HG03139 (cell line): ENCODE measurements around the gene SIAH1.
"Not testable (repeated sequence)": the region's sequence is repeated elsewhere in the genome, so short reads cannot be mapped to it uniquely, and the experiment has no call there.

Source experiments
- ATAC-seq: cut with Tn5 transposase; IDR thresholded peaks from one replicate; pipeline ENCODE4 v1.9.1; 2021; ENCODE audit not compliant: unreplicated experiment

Gene SIAH1

DNA sequence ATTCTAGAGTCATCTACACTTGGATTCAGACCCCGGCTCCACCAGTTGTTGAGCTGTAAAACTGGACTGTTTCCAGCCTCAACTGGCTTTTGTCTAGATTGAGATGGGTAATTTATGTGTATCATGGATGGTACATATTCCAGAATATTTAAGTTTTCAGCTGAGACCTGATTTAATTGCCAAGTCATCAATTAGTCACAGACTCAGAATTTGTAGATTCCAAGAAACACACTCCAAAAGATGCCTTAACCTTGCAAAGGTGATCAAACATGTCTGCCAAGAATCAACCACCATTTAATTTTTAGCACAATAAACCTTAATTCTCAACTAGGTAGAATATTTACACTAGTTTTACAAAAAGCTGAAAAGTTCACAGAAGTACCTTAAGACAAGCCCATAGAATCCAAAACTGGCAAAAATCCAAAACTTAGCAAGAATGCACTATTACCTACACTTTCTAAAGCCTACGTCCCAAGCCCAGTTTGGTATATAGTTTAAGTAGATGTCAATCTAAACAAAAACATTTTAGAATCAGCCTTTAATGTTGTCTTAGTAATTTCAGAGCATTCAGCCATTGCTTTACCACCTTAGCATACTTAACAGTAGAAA, 17.7 kb downstream of the SIAH1 start:
- no peak for ATAC-seq

DNA sequence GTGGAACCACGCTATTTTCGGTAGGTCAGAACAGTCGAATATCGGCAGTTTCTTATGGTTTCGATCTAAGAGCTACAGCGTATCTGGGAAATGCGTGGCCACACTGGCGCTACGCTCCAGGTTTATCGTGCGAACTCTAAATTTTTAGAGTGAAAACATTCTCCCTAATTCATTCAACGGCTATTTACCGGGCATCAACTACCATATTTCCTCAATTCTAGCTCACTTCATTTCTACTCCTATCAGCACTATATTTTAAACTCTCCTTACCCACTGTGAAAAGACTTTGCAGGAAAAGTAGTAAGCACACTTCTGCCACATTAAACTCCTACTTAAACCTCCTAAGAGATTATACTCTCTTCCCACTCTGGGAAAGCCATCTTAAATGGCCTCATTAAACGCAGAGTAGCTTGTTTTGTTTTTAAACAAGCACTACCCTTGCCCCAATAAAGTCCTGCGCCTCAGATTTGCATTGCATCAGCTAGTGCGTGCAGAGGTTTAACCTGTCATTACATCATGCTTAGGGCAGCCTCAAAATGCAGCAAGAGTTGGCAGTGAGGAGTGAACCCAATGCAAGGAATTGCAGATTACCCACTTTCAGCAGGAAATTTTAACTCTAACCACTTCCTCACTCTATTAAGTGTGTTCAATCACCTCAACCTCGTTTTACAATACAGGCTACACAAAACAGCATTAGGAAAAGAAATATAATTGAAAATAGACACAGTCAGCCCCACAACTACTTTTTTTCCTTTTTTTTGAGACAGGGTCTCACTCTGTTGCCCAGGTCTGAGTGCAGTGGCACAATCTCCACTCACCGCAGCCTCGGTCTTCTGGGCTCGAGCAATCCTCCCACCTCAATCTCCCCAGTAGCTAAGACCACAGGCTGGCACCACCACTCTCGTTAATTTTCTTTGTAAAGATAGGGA, 18.8 kb downstream of the SIAH1 start:
- peak; percentile 51 for ATAC-seq

DNA sequence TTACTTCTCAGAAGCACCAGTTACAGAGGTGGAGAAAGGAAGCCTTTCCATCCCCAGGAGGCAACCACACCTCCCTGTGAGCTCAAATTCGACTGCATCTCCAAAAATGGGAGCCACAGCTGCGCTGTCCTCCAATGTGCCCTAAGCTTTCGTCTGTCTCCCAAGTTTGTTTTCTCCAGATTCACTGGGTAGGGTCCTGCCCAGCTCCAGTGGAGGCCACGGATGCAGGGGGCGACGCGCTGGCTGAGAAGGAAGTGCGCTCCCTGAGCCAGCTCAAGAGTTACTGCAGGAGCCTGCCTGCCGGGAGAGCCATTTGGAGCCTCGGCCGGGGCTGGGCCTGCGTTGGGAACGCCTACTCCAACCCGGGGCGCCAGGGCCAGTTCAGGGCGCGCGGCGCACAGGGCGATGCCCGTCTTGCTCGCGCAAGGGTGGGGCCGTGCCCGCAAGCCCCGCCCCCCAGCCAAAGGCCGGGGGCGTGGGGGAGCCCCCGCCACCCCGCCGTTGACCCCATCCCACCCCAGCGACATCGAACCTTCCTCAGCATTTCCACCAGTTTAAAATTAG, 19.5 kb downstream of the SIAH1 start:
- ATAC-seq = peak; percentile 91

DNA sequence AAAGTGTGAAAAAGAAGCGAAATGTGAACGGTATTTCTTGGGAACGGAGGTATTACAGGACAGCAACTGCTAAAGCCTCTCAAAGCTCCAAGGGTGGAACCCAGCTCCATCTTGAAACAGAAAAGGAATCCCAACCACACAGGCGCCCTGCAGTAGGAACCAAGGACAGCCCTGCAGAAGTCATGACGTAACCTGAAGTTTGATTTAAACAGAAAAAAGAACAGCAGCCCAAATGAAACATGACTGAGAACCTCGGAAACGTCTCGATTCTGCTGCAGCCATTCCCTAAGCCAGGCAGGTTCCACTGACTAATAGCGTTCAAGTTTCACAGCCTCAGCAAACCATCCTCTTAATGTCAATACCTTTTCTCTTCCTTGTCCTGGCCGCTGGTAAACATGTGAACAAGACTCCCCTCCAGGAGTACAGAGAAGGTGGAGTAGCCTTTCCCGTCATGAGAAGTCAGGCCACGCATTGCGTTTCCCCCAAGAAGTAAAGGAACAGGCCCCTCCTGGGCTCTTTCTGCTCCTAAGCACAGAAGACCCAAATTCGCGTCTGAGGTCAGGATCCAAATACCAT, 20.1 kb downstream of the SIAH1 start:
- no peak for ATAC-seq

DNA sequence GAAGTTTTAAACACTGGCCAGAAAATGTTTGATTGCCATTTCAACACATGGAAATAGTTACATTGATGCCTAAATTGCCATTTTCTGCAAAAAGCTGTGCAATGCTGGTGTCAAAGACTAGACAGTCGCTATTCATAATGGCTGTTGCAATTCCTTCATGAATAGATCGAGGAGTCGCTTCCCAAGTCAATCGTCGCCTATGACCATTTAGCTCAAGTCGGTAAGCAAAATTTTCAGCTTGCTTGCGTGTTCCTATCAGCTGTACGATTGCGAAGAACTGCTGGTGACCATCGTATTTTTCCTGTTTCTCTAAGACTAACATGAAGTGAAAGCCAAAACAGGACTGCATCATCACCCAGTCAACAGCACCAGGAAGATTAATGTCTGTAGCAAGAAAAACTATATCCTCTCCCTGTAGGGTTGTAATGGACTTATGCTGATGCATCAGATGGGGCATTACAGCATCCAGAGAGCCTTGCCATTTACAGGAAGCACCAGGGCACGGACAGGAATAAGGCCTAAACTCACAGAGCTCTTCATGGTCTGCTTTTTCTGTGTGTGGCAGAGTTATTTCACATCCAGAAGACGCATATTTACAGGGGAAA, 23.6 kb downstream of the SIAH1 start:
- no peak for ATAC-seq

DNA sequence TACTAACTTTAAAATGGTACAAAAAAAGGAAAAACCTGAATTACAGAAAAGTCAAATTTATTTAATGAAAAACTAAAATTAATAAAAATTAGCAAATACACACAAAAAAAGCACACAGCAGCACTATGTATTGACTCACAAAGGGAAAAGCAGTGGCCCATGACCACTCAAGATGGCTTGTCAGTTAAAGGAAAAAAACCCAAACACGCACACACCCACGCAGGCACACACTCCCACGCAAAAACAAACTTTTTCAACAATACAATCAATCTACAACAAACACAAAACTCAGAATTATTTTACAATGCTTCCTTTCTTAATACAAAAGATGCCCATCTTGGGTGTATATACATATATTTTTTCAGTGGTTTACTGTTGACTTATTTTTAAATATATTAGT, 24.2 kb downstream of the SIAH1 start:
- ATAC-seq = no peak

DNA sequence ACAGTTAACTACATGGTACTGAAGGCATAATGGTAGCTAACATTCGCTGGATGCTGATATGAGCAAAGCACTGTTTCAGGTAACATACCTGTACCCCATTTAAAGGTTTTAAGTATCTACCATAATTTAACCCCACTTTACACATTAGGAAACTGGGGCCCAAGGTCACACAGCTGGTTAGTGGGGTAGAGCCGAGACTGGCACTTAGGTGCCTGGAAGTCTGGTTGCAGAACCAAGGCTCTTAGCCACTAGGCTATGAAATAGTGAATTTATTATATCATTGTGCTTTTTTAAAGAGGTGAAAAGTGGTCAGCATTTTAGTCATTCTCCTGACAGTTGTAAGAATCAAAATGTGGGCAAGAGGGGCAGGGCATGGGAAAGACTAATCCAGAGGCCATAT, 25.2 kb downstream of the SIAH1 start:
- no peak for ATAC-seq

DNA sequence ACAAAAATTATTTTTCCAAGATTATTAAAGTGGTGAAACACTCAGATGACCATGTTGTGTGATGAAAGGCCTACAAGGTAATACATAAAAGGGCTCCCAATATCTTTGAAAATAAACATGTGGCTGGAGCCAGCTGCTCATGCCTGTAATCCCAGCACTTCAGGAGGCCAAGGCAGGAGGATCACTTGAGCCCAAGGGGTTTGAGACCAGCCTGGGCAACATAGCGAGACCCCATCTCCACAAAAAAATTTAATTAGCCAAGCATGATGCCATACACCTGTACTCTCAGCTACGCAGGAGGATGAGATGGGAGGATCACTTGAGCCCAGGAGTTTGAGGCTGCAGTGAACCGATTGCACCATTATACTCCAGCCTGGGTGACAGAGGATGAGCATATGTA, 26.8 kb downstream of the SIAH1 start:
- ATAC-seq = no peak

DNA sequence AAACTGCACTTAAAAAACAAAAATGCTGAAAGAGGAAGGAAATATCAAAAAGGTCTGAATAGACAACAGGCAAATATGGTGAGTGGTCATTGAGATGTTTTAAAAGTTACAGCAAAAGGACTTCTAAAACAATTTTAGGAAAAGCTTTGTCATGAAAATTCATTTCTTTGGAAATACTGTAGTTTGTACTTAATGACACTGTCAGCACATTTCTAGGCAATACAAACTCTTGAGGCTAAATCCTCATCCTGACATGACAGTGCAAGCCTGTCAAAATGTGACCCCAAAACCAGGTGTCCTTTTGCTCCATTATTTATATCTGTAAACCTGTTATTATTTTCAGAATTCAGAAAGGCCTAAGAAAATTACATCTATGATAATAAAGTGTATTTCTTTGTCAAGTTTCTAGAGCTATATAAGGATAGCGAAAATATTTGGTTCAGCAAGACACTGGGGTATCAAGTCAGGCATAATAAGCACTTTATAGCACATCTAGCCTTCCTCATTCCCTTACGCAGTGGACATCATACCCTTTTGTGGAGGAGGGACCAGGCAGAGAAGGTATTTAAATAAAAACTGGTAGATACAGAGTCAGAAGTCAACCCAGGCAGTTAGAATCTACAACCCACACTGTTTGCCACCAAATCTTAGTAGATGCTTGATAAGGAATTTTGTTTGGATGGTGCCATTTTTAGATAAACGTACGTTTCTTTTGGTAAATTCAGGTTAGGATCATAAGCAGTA, 28.4 kb downstream of the SIAH1 start:
- no peak for ATAC-seq

DNA sequence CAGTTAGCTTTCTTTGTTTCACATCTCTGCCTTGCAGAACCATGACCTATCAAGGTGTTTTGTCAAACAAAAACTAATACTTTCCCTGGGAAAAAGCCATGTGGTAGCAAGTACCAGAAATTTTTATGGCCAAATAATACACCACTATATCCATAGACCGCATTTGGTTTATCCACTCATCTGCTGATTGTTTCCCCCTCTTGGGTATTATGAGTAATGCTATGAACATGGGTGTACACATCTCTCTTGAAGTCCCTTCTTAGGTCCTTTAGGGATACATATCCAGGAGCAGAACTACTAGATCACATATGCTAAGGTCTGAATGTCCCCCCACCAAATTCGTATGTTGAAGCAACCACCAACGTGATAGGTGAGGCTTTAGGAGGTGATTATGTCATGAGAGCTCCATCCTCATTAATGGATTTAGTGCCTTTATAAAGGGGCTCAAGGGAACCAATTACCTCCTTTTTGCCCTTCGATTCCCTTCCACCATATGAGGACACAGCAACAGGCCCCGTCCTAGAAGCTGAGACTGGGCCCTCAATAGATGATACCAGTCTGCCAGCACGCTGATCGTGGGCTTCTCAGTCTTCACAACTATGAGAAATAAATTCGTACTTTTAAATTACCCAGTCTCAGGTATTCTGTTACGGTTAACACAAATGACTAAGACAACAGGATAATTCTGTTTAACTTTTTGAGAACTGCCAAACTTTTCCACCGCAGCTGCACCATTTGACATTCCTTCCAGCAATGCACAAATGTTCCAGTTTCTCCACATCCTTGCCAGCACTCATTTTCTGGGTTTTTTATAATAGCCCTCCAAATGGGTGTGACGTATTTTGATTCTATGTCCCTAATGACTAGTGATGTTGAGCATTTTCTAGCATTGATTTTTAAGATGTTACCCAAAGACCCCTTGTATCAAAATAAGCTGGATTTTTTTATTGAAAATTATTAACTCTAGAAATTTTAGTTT, 30.0 kb downstream of the SIAH1 start:
- no peak for ATAC-seq

DNA sequence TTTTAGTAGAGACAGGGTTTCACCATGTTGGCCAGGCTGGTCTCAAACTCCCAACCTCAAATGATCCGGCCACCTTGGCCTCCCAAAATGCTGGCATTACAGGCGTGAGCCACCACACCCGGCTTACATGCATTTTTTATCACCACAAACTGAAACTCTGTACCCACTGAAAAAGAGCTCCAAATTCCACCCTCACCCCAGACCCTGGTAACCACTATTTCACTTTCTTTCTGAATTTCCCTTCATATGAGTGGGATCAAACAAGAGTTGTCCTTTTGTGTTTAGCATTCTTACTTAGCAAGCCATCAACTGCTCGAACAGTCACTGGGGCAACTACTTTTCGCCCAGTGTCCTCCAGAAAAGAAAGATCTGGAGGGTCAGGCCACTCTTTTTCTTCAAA, 30.8 kb downstream of the SIAH1 start:
- not testable (repeated sequence) for ATAC-seq

DNA sequence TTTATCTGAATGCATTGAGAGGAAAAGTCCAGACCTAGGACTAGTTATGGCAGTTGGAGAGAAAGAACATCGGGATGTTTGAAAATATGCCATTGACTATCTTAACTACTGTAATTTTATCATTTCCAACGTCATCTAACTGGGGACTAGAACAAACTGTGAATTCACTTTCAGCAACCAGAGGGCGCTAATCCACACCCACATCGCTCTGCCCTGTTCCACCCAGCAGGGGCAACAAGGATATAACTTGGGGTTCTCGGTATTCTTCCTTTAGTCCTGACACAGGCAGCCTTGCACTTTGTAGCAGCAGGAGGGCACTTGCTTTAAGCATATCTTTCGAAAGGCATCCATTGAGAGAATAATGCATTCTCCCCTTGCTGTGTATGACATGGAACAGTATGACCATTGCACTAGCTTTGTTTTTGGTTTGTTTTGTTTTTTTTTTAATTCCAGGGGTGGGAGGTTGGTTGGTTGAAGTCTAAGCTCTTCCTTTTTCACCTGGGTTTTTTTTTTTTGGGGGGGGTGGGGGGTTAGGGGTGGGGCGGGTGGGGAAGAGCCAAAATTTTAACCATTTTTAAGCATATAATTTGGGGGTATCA, 31.5 kb downstream of the SIAH1 start:
- peak; percentile 70 for ATAC-seq

DNA sequence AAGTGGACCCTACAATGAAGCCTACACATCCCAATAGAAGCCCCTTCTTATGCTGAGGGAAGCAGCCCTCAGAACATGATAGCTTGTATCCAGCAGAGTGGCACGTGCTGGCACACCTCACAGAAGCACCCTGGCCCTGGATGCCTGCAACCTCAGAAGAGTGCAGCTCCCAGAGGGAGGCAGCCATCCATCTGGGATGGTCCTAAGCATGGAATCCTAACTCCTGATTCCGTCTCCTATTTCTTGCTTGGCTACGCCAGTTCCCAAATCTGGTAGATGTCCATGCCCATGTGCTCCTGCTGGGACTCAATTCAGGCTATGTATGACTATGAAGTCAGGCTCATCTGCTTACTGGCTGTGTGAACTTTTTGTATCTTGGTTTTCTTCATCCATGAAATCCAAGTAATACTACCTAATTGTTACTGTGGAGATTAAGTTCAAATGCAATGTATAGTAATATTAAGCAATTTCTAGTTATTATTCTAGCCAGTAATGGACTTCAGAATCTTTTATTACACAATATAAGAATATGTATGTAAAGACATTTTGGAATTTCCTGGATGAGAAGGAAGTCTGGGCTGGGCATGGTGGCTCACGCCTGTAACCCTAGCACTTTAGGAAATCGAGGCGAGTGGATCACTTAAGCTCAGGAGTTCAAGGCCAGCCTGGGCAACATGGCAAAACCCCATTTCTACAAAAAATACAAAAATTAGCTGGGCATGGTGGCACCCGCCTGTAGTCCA, 32.4 kb downstream of the SIAH1 start:
- ATAC-seq = no peak

DNA sequence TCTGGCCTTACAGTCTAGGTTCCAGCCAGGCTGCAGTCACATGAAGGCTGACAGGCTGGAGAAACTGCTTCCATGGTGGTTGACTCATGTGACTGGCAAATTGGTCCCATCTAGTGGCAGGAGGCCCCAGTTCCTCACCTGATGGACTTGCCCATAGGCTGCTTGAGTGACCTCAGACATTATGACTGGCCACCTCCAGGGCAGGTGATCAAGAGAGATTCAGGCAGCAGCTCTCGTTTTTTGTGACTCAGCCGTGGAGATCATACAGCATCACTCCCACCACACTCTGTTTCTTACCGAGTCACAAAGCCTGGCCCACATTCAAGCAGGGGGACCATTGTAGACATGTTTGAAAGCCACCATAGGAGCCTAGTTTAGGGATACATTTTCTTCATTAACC, 34.5 kb downstream of the SIAH1 start:
- ATAC-seq = no peak

DNA sequence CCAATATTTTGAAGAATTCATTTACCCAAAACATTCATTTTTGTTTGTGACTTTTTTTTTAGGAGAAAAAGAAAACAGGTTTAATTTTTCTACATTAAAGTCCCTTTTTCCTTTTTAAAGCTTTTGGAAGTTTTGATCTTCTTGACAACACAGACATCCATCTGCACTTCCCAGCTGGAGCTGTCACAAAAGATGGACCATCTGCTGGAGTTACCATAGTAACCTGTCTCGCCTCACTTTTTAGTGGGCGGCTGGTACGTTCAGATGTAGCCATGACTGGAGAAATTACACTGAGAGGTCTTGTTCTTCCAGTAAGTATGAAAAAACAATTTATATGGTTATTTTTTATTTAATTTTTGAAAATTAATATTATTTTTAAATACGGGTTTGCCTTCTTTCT, 37.2 kb downstream of the SIAH1 start:
- ATAC-seq = no peak

DNA sequence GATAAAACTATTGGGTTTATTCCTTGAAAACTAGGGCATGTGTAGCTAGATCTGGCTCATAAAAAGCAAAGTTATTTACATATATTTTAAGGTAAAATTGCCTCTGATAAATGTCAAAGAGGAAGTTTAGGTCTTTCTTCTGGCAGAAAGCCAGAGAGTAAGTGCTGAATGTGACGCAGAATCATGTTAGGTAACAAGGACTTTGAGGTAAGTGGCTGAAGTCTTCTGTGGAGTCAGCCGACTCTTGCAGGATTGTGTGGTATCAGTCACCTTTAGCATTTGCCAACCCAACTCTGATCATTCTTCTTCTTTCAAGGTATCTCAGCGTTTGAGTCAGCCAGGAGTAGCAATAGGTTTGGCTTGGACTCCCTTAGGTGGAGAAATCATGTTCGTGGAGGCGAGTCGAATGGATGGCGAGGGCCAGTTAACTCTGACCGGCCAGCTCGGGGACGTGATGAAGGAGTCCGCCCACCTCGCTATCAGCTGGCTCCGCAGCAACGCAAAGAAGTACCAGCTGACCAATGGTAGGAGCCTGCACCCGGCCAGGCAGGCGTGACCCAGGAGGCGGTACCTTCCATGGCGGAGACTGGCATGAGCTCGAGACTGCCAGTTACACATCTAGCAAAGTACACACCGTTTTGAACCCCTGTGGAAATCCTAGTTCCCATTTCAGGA, 37.9 kb downstream of the SIAH1 start:
- no peak for ATAC-seq

DNA sequence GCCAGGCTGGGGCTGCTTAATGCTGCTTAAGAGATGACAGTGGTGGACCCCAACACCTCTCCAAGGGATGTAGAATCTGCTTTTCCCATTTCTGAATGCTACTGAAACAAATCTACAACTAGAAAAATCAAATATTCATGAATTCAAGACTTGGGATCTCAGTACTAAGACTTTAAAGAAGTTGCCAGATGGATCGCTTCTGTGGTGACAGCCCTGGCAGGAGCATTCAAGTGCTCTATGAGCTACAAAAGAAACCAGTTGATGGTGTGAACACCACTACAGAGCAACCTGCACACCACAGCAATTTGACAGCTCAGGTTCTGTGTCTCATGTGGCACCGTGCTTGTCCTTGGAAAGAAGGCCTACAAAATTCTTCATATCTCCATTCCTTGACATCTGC, 42.6 kb downstream of the SIAH1 start:
- ATAC-seq = no peak

DNA sequence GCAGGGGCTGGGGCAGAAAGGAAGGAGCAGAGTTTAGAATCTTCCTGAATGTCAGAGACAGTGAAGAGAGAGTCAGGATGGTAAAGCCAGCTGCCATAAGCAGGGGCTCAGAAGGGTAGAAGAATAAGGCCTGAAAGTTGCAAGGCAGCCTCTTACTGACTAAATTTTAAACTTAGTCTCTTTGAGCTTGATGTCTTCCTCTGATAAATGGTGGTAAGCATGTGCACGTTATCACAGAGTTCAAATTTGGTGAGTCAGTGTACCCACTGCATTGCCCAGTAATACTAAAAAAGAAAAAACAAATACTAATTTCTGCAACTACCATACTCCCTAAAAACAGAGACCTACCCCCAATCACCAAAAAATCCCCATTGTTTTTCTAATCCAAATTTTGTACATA, 45.2 kb downstream of the SIAH1 start:
- no peak for ATAC-seq
